ENCODE measurements around the gene KCNJ12. TPM values are rescaled to one million over a fixed set of nuclear protein-coding genes. Genes with fewer than 3 reads are reported as not detected.
A peak's percentile ranks its signal among the peaks of the same experiment; 100 is the strongest.
"Not testable (repeated sequence)": the region's sequence is repeated elsewhere in the genome, so short reads cannot be mapped to it uniquely, and the experiment has no call there.

The KCNJ12 gene
- total RNA-seq, 2 experiments from 2014 or later = 0.11 TPM; not detected in 1

- CTCF ChIA-PET; H3K4me1 ChIP-seq (ENCODE audit: insufficient read depth, low read length); H3K36me3 Mint-ChIP-seq (ENCODE audit: low read depth); H3K4me3 Mint-ChIP-seq; H3K4me3 ChIP-seq (ENCODE audit: low read length); intact Hi-C loops (cut with DNase I, micrococcal nuclease); H3K27me3 ChIP-seq (ENCODE audit: control insufficient read depth in 1 of 2, insufficient read depth in 2 of 2, low read length in 2 of 2); POLR2A ChIA-PET; H3K27ac ChIP-seq (ENCODE audit: low read depth in 1 of 2, low read length in 2 of 2); H3K27ac Mint-ChIP-seq; H3K27me3 Mint-ChIP-seq; H3K9me3 Mint-ChIP-seq; H3K36me3 ChIP-seq (ENCODE audit: insufficient read depth, low read length); ATAC-seq (ENCODE audit: poor library complexity); H3K4me1 Mint-ChIP-seq (ENCODE audit: low read depth): not testable (repeated sequence)
- peak in 1 of 14 experiments; percentile 30 for DNase-seq
- peaks cover 0 to 19% of the 10 kb centered on the region in 2 experiments for H3K9me3 ChIP-seq (ENCODE audit: control insufficient read depth in 1 of 2, insufficient read depth in 1 of 2, low read length in 2 of 2)
Measured at GRCh38 chr17:21343061-21343949, 32.9 kb upstream of the KCNJ12 start.

GRCh38 chr17:21344801-21345200, 31.4 kb upstream of the KCNJ12 start:
- H3K9me3 Mint-ChIP-seq = not testable (repeated sequence)

GRCh38 chr17:21345236-21345635, 30.9 kb upstream of the KCNJ12 start:
- POLR2A ChIA-PET = no interaction called here
- intact Hi-C loops (cut with DNase I, micrococcal nuclease) = no loop called here
- H3K27me3 ChIP-seq (ENCODE audit: control insufficient read depth in 1 of 2, insufficient read depth in 2 of 2, low read length in 2 of 2) = no peaks in the 10 kb centered on the region
- Mint-ChIP-seq H3K4me1 (ENCODE audit: low read depth) (no peaks in the 10 kb centered on the region), H3K36me3 (ENCODE audit: low read depth) (no peaks in the 10 kb centered on the region), H3K27me3 (no peaks in the 10 kb centered on the region), H3K9me3 (no peaks in the 10 kb centered on the region), H3K27ac (no peak overlapping the region), H3K4me3 (no peak overlapping the region)
- no peaks in the 10 kb centered on the region for H3K36me3 ChIP-seq (ENCODE audit: insufficient read depth, low read length)
- no peak overlapping the region for H3K27ac ChIP-seq (ENCODE audit: low read depth in 1 of 2, low read length in 2 of 2)
- H3K4me1 ChIP-seq (ENCODE audit: insufficient read depth, low read length) = no peaks in the 10 kb centered on the region
- CTCF ChIA-PET = no interaction called here
- DNase-seq = peak in 1 of 14 experiments; percentile 10
- no peak overlapping the region for H3K4me3 ChIP-seq (ENCODE audit: low read length)
- TF ChIP-seq CTCF (IDR thresholded peaks at IDR 0.05) = no peak
- peaks cover 0 to 16% of the 10 kb centered on the region in 2 experiments for H3K9me3 ChIP-seq (ENCODE audit: control insufficient read depth in 1 of 2, insufficient read depth in 1 of 2, low read length in 2 of 2)
- ATAC-seq (ENCODE audit: poor library complexity) = no peak

More at GRCh38 chr17:21344801-21345200, 31.4 kb upstream of the KCNJ12 start:
- POLR2A ChIA-PET; ATAC-seq (ENCODE audit: poor library complexity); H3K4me1 ChIP-seq (ENCODE audit: insufficient read depth, low read length); H3K4me3 Mint-ChIP-seq; CTCF ChIA-PET; H3K4me1 Mint-ChIP-seq (ENCODE audit: low read depth); intact Hi-C loops (cut with DNase I, micrococcal nuclease); H3K27ac ChIP-seq (ENCODE audit: low read depth in 1 of 2, low read length in 2 of 2); H3K27ac Mint-ChIP-seq; H3K27me3 ChIP-seq (ENCODE audit: control insufficient read depth in 1 of 2, insufficient read depth in 2 of 2, low read length in 2 of 2); H3K27me3 Mint-ChIP-seq; H3K36me3 ChIP-seq (ENCODE audit: insufficient read depth, low read length); H3K36me3 Mint-ChIP-seq (ENCODE audit: low read depth); H3K4me3 ChIP-seq (ENCODE audit: low read length): not testable (repeated sequence)
- peaks cover 0 to 21% of the 10 kb centered on the region in 2 experiments for H3K9me3 ChIP-seq (ENCODE audit: control insufficient read depth in 1 of 2, insufficient read depth in 1 of 2, low read length in 2 of 2)
- peak in 1 of 14 experiments; percentile 19 for DNase-seq

GRCh38 chr17:21346107-21346506, 30.1 kb upstream of the KCNJ12 start:
- intact Hi-C loops (cut with DNase I, micrococcal nuclease); H3K9me3 Mint-ChIP-seq; H3K4me1 ChIP-seq (ENCODE audit: insufficient read depth, low read length); H3K27ac ChIP-seq (ENCODE audit: low read depth in 1 of 2, low read length in 2 of 2); H3K4me3 ChIP-seq (ENCODE audit: low read length); H3K27ac Mint-ChIP-seq; H3K4me3 Mint-ChIP-seq; H3K4me1 Mint-ChIP-seq (ENCODE audit: low read depth); POLR2A ChIA-PET; H3K36me3 Mint-ChIP-seq (ENCODE audit: low read depth); H3K27me3 Mint-ChIP-seq; H3K27me3 ChIP-seq (ENCODE audit: control insufficient read depth in 1 of 2, insufficient read depth in 2 of 2, low read length in 2 of 2); CTCF ChIA-PET; DNase-seq; H3K36me3 ChIP-seq (ENCODE audit: insufficient read depth, low read length); ATAC-seq (ENCODE audit: poor library complexity): not testable (repeated sequence)
- H3K9me3 ChIP-seq (ENCODE audit: control insufficient read depth in 1 of 2, insufficient read depth in 1 of 2, low read length in 2 of 2) = peaks cover 0 to 15% of the 10 kb centered on the region in 2 experiments

DNA sequence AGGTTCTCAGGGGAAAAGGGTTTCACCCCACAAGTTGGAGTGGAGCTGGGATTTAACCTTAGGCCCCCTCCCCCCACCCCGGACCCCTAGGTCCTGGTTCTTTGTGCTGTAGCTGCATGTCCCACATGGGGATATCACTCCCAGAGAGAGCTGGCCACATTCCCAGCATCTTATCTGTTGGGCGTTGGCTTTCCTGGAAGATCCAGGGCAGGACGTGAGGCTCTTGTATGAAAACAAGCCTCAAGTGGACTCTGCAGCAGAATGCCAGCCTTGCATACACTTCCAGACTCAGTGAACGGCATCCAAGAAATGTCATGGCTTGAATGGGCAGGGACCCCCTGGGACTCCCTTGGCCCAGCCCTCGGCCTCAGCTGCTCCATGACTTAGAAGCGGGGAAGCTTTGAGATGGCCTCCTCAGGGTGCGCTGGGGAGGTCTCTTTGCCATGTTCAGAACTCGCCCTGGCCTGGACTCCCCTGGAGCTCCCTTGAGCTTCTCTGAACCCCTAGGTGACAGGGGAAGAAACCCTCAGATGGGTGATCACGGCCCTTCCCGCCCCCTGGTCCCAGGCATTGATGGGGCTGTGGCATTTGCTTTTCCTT, 29.4 kb upstream of the KCNJ12 start:
- H3K27ac Mint-ChIP-seq; H3K4me3 Mint-ChIP-seq; H3K27ac ChIP-seq (ENCODE audit: low read depth in 1 of 2, low read length in 2 of 2); intact Hi-C loops (cut with DNase I, micrococcal nuclease); H3K27me3 Mint-ChIP-seq; H3K27me3 ChIP-seq (ENCODE audit: control insufficient read depth in 1 of 2, insufficient read depth in 2 of 2, low read length in 2 of 2); ATAC-seq (ENCODE audit: poor library complexity); H3K4me3 ChIP-seq (ENCODE audit: low read length); H3K9me3 Mint-ChIP-seq; H3K4me1 ChIP-seq (ENCODE audit: insufficient read depth, low read length); H3K36me3 Mint-ChIP-seq (ENCODE audit: low read depth); H3K36me3 ChIP-seq (ENCODE audit: insufficient read depth, low read length); POLR2A ChIA-PET; CTCF ChIA-PET; H3K4me1 Mint-ChIP-seq (ENCODE audit: low read depth); DNase-seq: not testable (repeated sequence)
- peaks cover 0 to 15% of the 10 kb centered on the region in 2 experiments for H3K9me3 ChIP-seq (ENCODE audit: control insufficient read depth in 1 of 2, insufficient read depth in 1 of 2, low read length in 2 of 2)

- H3K27me3 Mint-ChIP-seq; H3K36me3 Mint-ChIP-seq (ENCODE audit: low read depth); H3K4me1 ChIP-seq (ENCODE audit: insufficient read depth, low read length); H3K4me1 Mint-ChIP-seq (ENCODE audit: low read depth); ATAC-seq (ENCODE audit: poor library complexity); intact Hi-C loops (cut with DNase I, micrococcal nuclease); H3K27ac Mint-ChIP-seq; H3K27ac ChIP-seq (ENCODE audit: low read depth in 1 of 2, low read length in 2 of 2); POLR2A ChIA-PET; H3K4me3 ChIP-seq (ENCODE audit: low read length); H3K9me3 Mint-ChIP-seq; H3K36me3 ChIP-seq (ENCODE audit: insufficient read depth, low read length); H3K27me3 ChIP-seq (ENCODE audit: control insufficient read depth in 1 of 2, insufficient read depth in 2 of 2, low read length in 2 of 2); DNase-seq; CTCF ChIA-PET; H3K4me3 Mint-ChIP-seq: not testable (repeated sequence)
- peaks cover 0 to 15% of the 10 kb centered on the region in 2 experiments for H3K9me3 ChIP-seq (ENCODE audit: control insufficient read depth in 1 of 2, insufficient read depth in 1 of 2, low read length in 2 of 2)
Measured at GRCh38 chr17:21347660-21348059, 28.5 kb upstream of the KCNJ12 start.
